Liver (tissue), 9 donors: ENCODE data around the gene GRAMD2B. TPM values are rescaled to one million over a fixed set of nuclear protein-coding genes. Genes with fewer than 3 reads are reported as not detected.

Experiments
- DNase-seq: peaks from one replicate; pipeline ENCODE4 v3.0.0-alpha.2; 2017; ENCODE audit warnings: low spot score
- H3K27ac ChIP-seq, 2 donors: one replicate each; pipeline ENCODE4 v1.7.0; 2013; ENCODE audit warnings: inconsistent platforms in 2 of 2, low read length in 2 of 2, control low read depth in 1 of 2, low read depth in 1 of 2, mild to moderate bottlenecking in 1 of 2
- H3K27me3 ChIP-seq, 4 donors: one replicate each; pipeline versions ENCODE4 v1.6.1 to v1.7.0; 2013; ENCODE audit warnings: low read length in 3 of 4, inconsistent platforms in 1 of 4, mild to moderate bottlenecking in 1 of 4, moderate library complexity in 1 of 4; ENCODE audit not compliant: control insufficient read depth in 4 of 4, insufficient read depth in 4 of 4
- H3K36me3 ChIP-seq, 4 donors: one replicate each; pipeline versions ENCODE4 v1.6.1 to v1.7.0; 2013; ENCODE audit warnings: low read length in 3 of 4, mild to moderate bottlenecking in 3 of 4, low read depth in 1 of 4, moderate library complexity in 1 of 4; ENCODE audit not compliant: control insufficient read depth in 4 of 4, insufficient read depth in 3 of 4
- H3K4me1 ChIP-seq, 4 donors: one replicate each; pipeline versions ENCODE4 v1.6.1 to v1.7.0; 2013; ENCODE audit warnings: low read length in 3 of 4, mild to moderate bottlenecking in 3 of 4, moderate library complexity in 1 of 4; ENCODE audit not compliant: control insufficient read depth in 4 of 4, insufficient read depth in 4 of 4
- H3K4me3 ChIP-seq, 3 donors: one replicate each; pipeline versions ENCODE4 v1.6.1 to v1.7.0; 2013; ENCODE audit warnings: low read length in 3 of 3, control low read depth in 1 of 3, low read depth in 1 of 3, mild to moderate bottlenecking in 1 of 3
- H3K9ac ChIP-seq, 2 donors: one replicate each; pipeline ENCODE4 v1.7.0; 2013; ENCODE audit warnings: low read length in 2 of 2, mild to moderate bottlenecking in 2 of 2, moderate library complexity in 2 of 2, control low read depth in 1 of 2, low read depth in 1 of 2
- H3K9me3 ChIP-seq, 4 donors: one replicate each; pipeline versions ENCODE4 v1.6.1 to v1.7.0; 2013; ENCODE audit warnings: low read length in 3 of 4; ENCODE audit not compliant: control insufficient read depth in 4 of 4
- EGR1 ChIP-seq, 2 donors: IDR thresholded peaks; 2 replicates each; pipeline ENCODE4 v1.6.1; 2016 to 2018; ENCODE audit warnings: antibody characterized with exemption in 2 of 2, low read depth in 2 of 2
- FOXA1 ChIP-seq: IDR thresholded peaks from 2 replicates; pipeline ENCODE4 v1.6.1; 2016; ENCODE audit warnings: antibody characterized with exemption
- FOXA2 ChIP-seq: IDR thresholded peaks from 2 replicates; pipeline ENCODE4 v1.6.1; 2016; ENCODE audit warnings: antibody characterized with exemption
- GABPA ChIP-seq, 2 donors: IDR thresholded peaks in 1 of 2; conservative IDR thresholded peaks in 1 of 2; 2 replicates each; pipeline ENCODE4 v1.6.1; 2016; ENCODE audit warnings: antibody characterized with exemption in 2 of 2, mild to moderate bottlenecking in 1 of 2, moderate library complexity in 1 of 2
- HNF4A ChIP-seq, 2 donors: conservative IDR thresholded peaks; 2 replicates each; pipeline ENCODE4 v1.6.1; 2016; ENCODE audit warnings: antibody characterized with exemption in 2 of 2, mild to moderate bottlenecking in 2 of 2
- HNF4G ChIP-seq: IDR thresholded peaks from 2 replicates; pipeline ENCODE4 v1.6.1; 2016; ENCODE audit warnings: antibody characterized with exemption
- JUND ChIP-seq, 2 donors: IDR thresholded peaks; 2 replicates each; pipeline ENCODE4 v1.6.1; 2016; ENCODE audit warnings: antibody characterized with exemption in 2 of 2
- NR2F2 ChIP-seq: IDR thresholded peaks from 2 replicates; pipeline ENCODE4 v1.6.1; 2016; ENCODE audit warnings: antibody characterized with exemption
- RAD21 ChIP-seq, 2 donors: IDR thresholded peaks; 2 replicates each; pipeline ENCODE4 v1.6.1; 2016; ENCODE audit warnings: antibody characterized with exemption in 2 of 2, mild to moderate bottlenecking in 2 of 2
- RXRA ChIP-seq, 2 donors: IDR thresholded peaks; 2 replicates each; pipeline ENCODE4 v1.6.1; 2017 to 2018; ENCODE audit warnings: antibody characterized with exemption in 2 of 2, mild to moderate bottlenecking in 1 of 2
- SP1 ChIP-seq: IDR thresholded peaks from 2 replicates; pipeline ENCODE4 v1.6.1; 2018; ENCODE audit warnings: antibody characterized with exemption, mild to moderate bottlenecking
- TAF1 ChIP-seq: conservative IDR thresholded peaks from 2 replicates; pipeline ENCODE4 v1.6.1; 2016; ENCODE audit warnings: antibody characterized with exemption, mild to moderate bottlenecking
- YY1 ChIP-seq: IDR thresholded peaks from 2 replicates; pipeline ENCODE4 v1.6.1; 2016; ENCODE audit warnings: antibody characterized with exemption, mild to moderate bottlenecking
- WGBS: extraction: QIAGEN DNeasy Blood & Tissue Kit; methylation state at CpG from one replicate; pipeline ENCODE4 v1.1.7; 2013; 5-methylcytosine and 5-hydroxymethylcytosine counted together
- polyA plus RNA-seq, 2 donors: library from polyadenylated mRNA; stranded (reverse) in 1 of 2; unstranded in 1 of 2; fragments of 200-250 nt in 1 of 2; fragments of >200 nt in 1 of 2; fragmentation: Nextera tagmentation in 1 of 2; extraction: Ambion mirVana in 1 of 2; gene quantifications; one replicate each; pipeline versions ENCODE4 v1.2.1 to v1.2.3, GENCODE V29; 2013 to 2015
- total RNA-seq, 2 donors: library from RNA; depleted of rRNA; stranded (reverse); fragments of >200 nt; gene quantifications; one replicate each; pipeline ENCODE4 v1.2.3, GENCODE V29; 2014
- TF ChIP-seq, protein P1 (sequence below): IDR thresholded peaks from 2 replicates; pipeline ENCODE4 v1.6.1; 2016; ENCODE audit warnings: antibody characterized with exemption, mild to moderate bottlenecking
- TF ChIP-seq, protein P2 (sequence below): IDR thresholded peaks from 2 replicates; pipeline ENCODE4 v1.6.1; 2016; ENCODE audit warnings: antibody characterized with exemption
- TF ChIP-seq, protein P3 (sequence below): IDR thresholded peaks from 2 replicates; pipeline ENCODE4 v1.6.1; 2016; ENCODE audit warnings: antibody characterized with exemption
- TF ChIP-seq, protein P4 (sequence below): fragments of 150-350 bp; IDR thresholded peaks from 2 replicates; pipeline ENCODE4 v1.5.1; 2017; ENCODE audit warnings: improper control_type of control experiment, low read depth, low read length; ENCODE audit not compliant: missing input control
- TF ChIP-seq, protein P5 (sequence below): IDR thresholded peaks from 2 replicates; pipeline ENCODE4 v1.6.1; 2016; ENCODE audit warnings: antibody characterized with exemption
- donor health status: healthy.
- donor health status: healthy.
- donor health status: healthy.
- donor health status: healthy.
- donor health status: healthy.

Gene GRAMD2B
- total and polyA plus RNA-seq, 4 donors, result 6.5 to 24.1 (median 13.5) TPM

DNA sequence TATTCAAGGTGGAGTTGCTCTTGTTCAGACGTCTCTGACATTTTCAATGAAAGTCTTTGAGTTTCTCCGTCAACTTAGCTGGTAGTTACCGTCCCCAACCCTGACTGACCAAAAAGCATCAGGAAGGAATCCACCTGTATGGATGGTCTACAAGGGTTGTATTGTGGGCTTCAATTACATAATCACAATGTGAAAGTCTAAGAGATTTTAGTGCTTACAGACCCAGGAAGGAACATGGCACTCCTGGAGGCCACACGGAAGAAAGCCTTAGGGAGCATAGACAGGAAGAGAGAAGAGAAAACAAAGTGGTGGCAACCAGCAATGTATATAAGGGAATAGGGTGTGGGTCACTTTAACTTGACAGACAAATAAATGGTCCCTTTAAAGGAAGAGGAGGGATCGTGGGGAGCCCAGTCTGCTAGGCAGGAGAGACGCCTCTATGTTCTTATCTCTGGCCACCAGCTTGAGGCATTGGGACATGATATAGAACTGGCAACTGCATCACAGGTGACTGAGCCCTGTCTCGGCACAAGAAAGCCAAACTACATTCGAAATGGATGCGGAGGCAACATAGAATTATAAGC lies 91.4 kb downstream of the GRAMD2B start:
- DNase-seq, result peak; percentile 39
- Histone ChIP-seq H3K27ac (peak overlapping the region; percentile 14 to 56), H3K4me3 (no peak overlapping the region), H3K27me3 (no peaks in the 10 kb centered on the region), H3K9ac (no peak overlapping the region), H3K36me3 (no peaks in the 10 kb centered on the region), H3K9me3 (no peaks in the 10 kb centered on the region), H3K4me1 (peaks cover 0 to 2% (median 0%) of the 10 kb centered on the region in 4 donors)
- TF ChIP-seq NR2F2 (no peak), YY1 (no peak), SP1 (no peak), TAF1 (no peak), FOXA2 (no peak), RXRA (IDR thresholded peaks at IDR 0.05) (no peak), GABPA (IDR thresholded peaks at IDR 0.05 in 1 of 2, conservative IDR thresholded peaks at IDR 0.05 in 1 of 2) (no peak), HNF4G (no peak), EGR1 (IDR thresholded peaks at IDR 0.05; ENCODE audit: low read depth in 2 of 2) (no peak), JUND (IDR thresholded peaks at IDR 0.05) (no peak), HNF4A (conservative IDR thresholded peaks at IDR 0.05) (no peak)
- TF ChIP-seq, protein P1, sequence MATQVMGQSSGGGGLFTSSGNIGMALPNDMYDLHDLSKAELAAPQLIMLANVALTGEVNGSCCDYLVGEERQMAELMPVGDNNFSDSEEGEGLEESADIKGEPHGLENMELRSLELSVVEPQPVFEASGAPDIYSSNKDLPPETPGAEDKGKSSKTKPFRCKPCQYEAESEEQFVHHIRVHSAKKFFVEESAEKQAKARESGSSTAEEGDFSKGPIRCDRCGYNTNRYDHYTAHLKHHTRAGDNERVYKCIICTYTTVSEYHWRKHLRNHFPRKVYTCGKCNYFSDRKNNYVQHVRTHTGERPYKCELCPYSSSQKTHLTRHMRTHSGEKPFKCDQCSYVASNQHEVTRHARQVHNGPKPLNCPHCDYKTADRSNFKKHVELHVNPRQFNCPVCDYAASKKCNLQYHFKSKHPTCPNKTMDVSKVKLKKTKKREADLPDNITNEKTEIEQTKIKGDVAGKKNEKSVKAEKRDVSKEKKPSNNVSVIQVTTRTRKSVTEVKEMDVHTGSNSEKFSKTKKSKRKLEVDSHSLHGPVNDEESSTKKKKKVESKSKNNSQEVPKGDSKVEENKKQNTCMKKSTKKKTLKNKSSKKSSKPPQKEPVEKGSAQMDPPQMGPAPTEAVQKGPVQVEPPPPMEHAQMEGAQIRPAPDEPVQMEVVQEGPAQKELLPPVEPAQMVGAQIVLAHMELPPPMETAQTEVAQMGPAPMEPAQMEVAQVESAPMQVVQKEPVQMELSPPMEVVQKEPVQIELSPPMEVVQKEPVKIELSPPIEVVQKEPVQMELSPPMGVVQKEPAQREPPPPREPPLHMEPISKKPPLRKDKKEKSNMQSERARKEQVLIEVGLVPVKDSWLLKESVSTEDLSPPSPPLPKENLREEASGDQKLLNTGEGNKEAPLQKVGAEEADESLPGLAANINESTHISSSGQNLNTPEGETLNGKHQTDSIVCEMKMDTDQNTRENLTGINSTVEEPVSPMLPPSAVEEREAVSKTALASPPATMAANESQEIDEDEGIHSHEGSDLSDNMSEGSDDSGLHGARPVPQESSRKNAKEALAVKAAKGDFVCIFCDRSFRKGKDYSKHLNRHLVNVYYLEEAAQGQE, result no peak
- TF ChIP-seq, protein P2, sequence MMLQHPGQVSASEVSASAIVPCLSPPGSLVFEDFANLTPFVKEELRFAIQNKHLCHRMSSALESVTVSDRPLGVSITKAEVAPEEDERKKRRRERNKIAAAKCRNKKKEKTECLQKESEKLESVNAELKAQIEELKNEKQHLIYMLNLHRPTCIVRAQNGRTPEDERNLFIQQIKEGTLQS, result no peak
- TF ChIP-seq, protein P3, sequence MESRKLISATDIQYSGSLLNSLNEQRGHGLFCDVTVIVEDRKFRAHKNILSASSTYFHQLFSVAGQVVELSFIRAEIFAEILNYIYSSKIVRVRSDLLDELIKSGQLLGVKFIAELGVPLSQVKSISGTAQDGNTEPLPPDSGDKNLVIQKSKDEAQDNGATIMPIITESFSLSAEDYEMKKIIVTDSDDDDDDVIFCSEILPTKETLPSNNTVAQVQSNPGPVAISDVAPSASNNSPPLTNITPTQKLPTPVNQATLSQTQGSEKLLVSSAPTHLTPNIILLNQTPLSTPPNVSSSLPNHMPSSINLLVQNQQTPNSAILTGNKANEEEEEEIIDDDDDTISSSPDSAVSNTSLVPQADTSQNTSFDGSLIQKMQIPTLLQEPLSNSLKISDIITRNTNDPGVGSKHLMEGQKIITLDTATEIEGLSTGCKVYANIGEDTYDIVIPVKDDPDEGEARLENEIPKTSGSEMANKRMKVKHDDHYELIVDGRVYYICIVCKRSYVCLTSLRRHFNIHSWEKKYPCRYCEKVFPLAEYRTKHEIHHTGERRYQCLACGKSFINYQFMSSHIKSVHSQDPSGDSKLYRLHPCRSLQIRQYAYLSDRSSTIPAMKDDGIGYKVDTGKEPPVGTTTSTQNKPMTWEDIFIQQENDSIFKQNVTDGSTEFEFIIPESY, result no peak
- TF ChIP-seq, protein P4, sequence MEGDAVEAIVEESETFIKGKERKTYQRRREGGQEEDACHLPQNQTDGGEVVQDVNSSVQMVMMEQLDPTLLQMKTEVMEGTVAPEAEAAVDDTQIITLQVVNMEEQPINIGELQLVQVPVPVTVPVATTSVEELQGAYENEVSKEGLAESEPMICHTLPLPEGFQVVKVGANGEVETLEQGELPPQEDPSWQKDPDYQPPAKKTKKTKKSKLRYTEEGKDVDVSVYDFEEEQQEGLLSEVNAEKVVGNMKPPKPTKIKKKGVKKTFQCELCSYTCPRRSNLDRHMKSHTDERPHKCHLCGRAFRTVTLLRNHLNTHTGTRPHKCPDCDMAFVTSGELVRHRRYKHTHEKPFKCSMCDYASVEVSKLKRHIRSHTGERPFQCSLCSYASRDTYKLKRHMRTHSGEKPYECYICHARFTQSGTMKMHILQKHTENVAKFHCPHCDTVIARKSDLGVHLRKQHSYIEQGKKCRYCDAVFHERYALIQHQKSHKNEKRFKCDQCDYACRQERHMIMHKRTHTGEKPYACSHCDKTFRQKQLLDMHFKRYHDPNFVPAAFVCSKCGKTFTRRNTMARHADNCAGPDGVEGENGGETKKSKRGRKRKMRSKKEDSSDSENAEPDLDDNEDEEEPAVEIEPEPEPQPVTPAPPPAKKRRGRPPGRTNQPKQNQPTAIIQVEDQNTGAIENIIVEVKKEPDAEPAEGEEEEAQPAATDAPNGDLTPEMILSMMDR, result no peak
- 94% methylated on average over 9 of the region's 9 CpGs for WGBS

DNA sequence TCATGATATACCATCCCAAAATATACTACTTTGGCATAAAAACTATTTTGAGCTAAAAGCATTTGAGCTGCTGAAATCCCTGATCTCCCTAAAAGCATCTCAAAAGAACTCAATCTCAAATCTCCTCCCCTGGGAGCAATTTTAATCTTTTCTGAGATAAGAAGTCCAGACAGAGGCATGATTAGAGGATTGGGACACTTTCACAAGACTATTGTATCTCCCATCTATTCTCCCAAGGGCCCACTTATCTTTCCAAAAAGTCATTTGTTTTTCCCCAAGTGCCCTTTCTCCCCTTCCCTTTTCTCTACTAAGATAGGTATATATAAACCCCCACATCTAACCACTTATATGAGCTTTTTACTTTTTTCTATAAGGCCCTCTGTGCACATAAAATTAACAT lies 92.1 kb downstream of the GRAMD2B start:
- DNase-seq, result no peak
- Histone ChIP-seq H3K9ac (no peak overlapping the region), H3K27me3 (no peaks in the 10 kb centered on the region), H3K4me1 (peaks cover 0 to 8% (median 5%) of the 10 kb centered on the region in 4 donors), H3K4me3 (no peak overlapping the region), H3K27ac (no peak overlapping the region), H3K9me3 (no peaks in the 10 kb centered on the region), H3K36me3 (no peaks in the 10 kb centered on the region)
- no peak for TF ChIP-seq SP1
- no peak for TF ChIP-seq RAD21 (IDR thresholded peaks at IDR 0.05)
- no peak for TF ChIP-seq GABPA (IDR thresholded peaks at IDR 0.05 in 1 of 2, conservative IDR thresholded peaks at IDR 0.05 in 1 of 2)
- no peak for TF ChIP-seq HNF4G
- no peak for TF ChIP-seq EGR1 (IDR thresholded peaks at IDR 0.05; ENCODE audit: low read depth in 2 of 2)
- TF ChIP-seq, protein P5, sequence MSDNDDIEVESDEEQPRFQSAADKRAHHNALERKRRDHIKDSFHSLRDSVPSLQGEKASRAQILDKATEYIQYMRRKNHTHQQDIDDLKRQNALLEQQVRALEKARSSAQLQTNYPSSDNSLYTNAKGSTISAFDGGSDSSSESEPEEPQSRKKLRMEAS, result no peak
- no peak for TF ChIP-seq FOXA1
- TF ChIP-seq RXRA (IDR thresholded peaks at IDR 0.05), result no peak
- no peak for TF ChIP-seq TAF1
- TF ChIP-seq, protein P3, result no peak
- no peak for TF ChIP-seq HNF4A (conservative IDR thresholded peaks at IDR 0.05)
- TF ChIP-seq, protein P1, result no peak
- no peak for TF ChIP-seq JUND (IDR thresholded peaks at IDR 0.05)
- no peak for TF ChIP-seq YY1
